Activated T-cell treated with anti-CD3 and anti-CD28 coated beads, Interleukin-2, amount 50 U/mL, for 4 hours (primary cell): ENCODE measurements around the gene NR5A1. TPM values are rescaled to one million over a fixed set of nuclear protein-coding genes. Genes with fewer than 3 reads are reported as not detected.

ENCODE experiments used
- ATAC-seq, 2 donors: fragments of 200-7000 bp; cut with Tn5 transposase; one replicate each; pipeline ENCODE4 v1.10.0; 2021
- DNase-seq: peaks from one replicate; pipeline ENCODE4 v3.0.0-alpha.2; 2020
- H3K27me3 Mint-ChIP-seq: one replicate; pipeline ENCODE4 v1.8.0; 2021; ENCODE audit warnings: low read depth, mixed read lengths
- H3K36me3 Mint-ChIP-seq: one replicate; pipeline ENCODE4 v1.8.0; 2022; ENCODE audit warnings: mixed read lengths; ENCODE audit not compliant: insufficient read depth
- H3K4me1 Mint-ChIP-seq: one replicate; pipeline ENCODE4 v1.8.0; 2021; ENCODE audit warnings: low read depth, mixed read lengths
- H3K4me3 Mint-ChIP-seq: one replicate; pipeline ENCODE4 v1.8.0; 2021; ENCODE audit warnings: mild to moderate bottlenecking, moderate library complexity, mixed read lengths
- H3K9me3 Mint-ChIP-seq: one replicate; pipeline ENCODE4 v1.8.0; 2021; ENCODE audit warnings: mixed read lengths
- total RNA-seq, 3 donors: library from RNA; stranded (reverse); gene quantifications; one replicate each; pipeline ENCODE4 v1.2.1, GENCODE V29; 2021

NR5A1 gene
- total RNA-seq = under 1 TPM; 0.08 to 0.16 (median 0.15) TPM

DNA sequence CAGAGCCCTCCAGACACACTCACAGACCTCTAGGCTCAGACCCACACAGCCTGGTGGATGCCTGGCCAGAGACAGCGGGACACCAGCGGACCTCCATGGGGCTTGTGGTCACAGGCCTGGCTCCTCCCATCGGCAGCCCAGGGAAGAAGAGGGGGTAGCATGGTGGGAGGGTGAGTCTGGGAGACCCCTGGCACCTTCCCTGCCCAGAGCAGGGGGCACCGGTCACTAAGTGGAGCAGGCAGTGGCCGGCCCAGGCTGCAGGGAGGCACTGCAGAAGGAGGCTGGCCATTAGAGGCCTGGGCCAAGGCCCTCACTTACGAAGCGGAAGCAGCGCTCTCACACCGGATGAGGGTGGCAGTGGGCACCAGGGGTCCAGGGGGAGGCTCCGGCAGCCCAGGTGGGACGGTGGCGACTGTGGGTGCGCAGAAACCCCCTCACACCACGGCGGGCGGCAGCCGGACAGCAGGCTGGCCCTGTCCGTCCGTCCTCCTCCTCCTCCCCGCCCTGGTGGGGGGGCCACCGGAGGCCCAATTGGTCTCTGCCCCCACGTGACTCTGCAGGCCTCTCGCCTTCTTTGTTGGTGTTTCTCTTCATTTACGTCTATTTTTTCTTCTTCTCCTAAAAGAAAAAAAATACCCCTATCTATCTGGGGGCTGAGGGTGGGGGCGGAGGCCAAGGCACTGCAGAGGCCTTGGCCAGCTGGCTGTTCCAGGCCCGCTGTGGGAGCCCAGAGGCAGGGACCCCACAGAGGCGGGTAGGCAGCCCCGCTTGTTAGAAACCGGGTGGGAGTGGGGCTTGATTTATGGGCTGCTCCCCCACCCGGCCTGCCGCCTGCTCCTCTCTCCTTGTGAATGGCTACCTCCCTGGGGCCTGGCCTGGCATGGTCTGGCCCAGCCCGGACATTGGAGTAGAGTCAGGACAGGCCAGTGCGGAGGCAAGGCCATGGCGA, at the start of gene NR5A1:
NR5A1 (minus strand) TSS at position 469 of the 949 bp plus-strand sequence. CDS start 4,004 bp downstream, outside the sequence.
- H3K9me3 Mint-ChIP-seq = no peaks in the 10 kb centered on the region
- H3K36me3 Mint-ChIP-seq = no peaks in the 10 kb centered on the region
- ATAC-seq (no peak), DNase-seq (no peak)
- H3K27me3 Mint-ChIP-seq = peaks cover 37% of the 10 kb centered on the region
- H3K4me1 Mint-ChIP-seq = peaks cover 5% of the 10 kb centered on the region
- no peak within 1 kb of the TSS for H3K4me3 Mint-ChIP-seq

DNA sequence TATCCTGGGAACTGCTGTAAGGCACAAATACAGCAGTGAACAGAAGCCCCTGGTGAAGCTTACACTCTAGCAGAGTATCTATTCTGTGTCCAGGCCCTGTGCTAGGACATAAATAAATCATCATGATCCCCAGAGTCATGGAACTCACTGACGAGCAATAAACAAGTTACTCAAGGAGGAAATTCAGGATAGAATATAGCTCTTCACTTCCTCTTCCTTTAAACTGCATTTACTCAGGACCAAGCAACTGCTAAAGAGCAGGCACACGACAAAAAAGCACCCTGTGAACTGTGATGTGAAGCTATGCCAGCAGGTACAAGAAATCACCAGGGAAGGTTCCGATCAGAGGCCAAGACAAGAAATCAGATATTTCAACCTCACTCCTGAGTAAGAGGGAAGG, 47.8 kb upstream of the NR5A1 start:
- Mint-ChIP-seq H3K27me3 (peaks cover 8% of the 10 kb centered on the region), H3K9me3 (no peaks in the 10 kb centered on the region), H3K4me3 (no peak overlapping the region), H3K4me1 (no peaks in the 10 kb centered on the region), H3K36me3 (no peaks in the 10 kb centered on the region)
- ATAC-seq (no peak), DNase-seq (no peak)

DNA sequence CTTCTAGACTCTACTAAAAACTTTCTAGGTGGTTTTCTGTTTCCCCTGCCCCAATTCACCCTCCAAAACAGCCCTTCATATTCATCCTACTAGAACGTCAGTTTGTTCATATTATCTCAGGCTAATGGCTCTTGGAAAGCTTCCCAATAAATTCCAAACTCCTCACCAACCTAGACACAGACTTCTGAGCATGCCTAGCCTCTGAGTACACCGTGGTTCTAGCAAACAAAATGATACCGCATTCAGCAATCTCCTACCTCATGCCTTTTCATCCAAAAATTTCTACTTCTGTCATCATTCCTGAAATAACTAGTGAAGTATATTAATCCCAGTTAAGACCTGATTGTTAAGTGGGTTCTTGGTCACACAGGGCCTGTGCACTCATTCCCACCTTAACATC, 46.5 kb upstream of the NR5A1 start:
- H3K4me3 Mint-ChIP-seq = no peak overlapping the region
- DNase-seq (no peak), ATAC-seq (no peak)
- no peaks in the 10 kb centered on the region for H3K36me3 Mint-ChIP-seq
- H3K27me3 Mint-ChIP-seq = peaks cover 7% of the 10 kb centered on the region
- H3K9me3 Mint-ChIP-seq = no peaks in the 10 kb centered on the region
- H3K4me1 Mint-ChIP-seq = peaks cover 5% of the 10 kb centered on the region

DNA sequence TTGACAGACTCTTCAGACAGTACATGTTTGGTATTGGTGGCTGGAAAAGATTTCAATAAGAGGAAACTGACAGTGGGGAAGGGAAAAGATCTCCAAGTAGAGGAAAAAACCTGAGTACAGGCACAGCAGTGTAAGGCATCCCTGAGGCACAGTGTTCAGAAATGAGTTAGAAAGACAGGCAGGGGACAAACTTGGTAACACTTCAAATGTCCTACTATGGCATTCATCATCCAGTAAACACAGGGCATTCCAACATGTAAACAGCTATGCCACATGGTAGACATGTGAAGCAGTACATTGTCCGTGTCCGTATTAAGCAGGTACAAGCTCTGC, 45.0 kb upstream of the NR5A1 start:
- ATAC-seq (no peak), DNase-seq (no peak)
- peaks cover 8% of the 10 kb centered on the region for H3K4me1 Mint-ChIP-seq
- H3K27me3 Mint-ChIP-seq = peaks cover 7% of the 10 kb centered on the region
- no peaks in the 10 kb centered on the region for H3K36me3 Mint-ChIP-seq
- H3K4me3 Mint-ChIP-seq = no peak overlapping the region
- no peaks in the 10 kb centered on the region for H3K9me3 Mint-ChIP-seq

DNA sequence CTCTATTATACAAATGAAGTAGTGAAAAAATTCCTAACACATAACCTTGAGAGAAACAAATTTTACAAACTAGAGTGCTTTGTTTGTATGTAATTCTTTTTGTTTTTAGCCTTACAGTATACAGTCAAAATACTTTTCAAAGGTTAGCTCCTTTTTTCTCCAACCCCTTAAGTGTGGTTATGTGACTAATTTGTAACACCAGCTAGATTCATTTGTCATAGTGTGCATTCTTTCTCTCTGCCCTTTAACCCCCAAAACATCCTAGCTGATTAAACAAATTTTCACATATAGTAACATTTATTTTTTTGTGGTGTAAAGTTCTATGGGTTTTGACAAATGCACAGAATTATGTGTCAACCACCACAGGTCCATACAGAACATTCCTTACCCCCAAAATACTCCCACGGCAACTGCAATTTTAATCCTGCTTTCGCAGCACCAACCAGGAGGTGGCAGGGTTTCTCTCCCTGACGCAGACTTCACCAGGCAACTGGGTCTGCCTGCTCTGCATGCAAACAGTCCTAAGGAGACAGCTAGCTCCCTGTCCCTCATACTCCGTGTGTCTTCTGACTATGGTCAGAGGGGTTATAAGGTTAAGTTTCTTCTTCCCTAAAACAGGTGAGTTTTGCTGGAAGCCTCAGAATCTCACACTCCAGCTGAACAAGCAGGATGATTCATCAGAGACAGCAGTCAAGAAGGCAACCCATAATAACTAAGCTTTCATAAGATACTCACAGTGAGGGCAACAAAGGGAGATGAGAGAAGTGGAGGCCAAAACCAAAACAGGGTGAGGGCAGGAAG, 44.5 kb upstream of the NR5A1 start:
- peaks cover 7% of the 10 kb centered on the region for H3K27me3 Mint-ChIP-seq
- ATAC-seq (peak; percentile 80 to 85), DNase-seq (no peak)
- no peaks in the 10 kb centered on the region for H3K9me3 Mint-ChIP-seq
- H3K4me1 Mint-ChIP-seq = peaks cover 8% of the 10 kb centered on the region
- no peaks in the 10 kb centered on the region for H3K36me3 Mint-ChIP-seq
- H3K4me3 Mint-ChIP-seq = no peak overlapping the region

DNA sequence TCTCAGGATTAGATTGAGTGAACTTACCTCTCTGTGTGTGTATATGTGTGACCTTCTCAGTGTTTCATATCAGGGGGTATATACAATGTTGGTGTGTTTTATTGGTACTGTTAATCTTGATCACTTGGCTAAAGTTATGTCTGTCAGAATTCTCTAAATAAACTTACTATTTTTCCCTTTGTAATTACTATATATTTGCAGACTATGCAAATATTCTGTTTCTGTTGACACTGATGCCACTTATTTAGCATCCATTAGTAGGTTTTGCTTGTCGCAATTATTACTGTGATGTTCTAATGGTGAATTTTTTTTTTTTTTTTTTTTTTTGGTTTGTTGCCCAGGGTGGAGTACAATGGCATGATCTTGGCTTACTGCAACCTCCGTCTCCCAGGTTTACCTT, 42.9 kb upstream of the NR5A1 start:
- peaks cover 8% of the 10 kb centered on the region for H3K4me1 Mint-ChIP-seq
- H3K36me3 Mint-ChIP-seq = no peaks in the 10 kb centered on the region
- DNase-seq = no peak
- H3K9me3 Mint-ChIP-seq = no peaks in the 10 kb centered on the region
- H3K4me3 Mint-ChIP-seq = no peak overlapping the region
- peaks cover 2% of the 10 kb centered on the region for H3K27me3 Mint-ChIP-seq
- ATAC-seq = no peak

DNA sequence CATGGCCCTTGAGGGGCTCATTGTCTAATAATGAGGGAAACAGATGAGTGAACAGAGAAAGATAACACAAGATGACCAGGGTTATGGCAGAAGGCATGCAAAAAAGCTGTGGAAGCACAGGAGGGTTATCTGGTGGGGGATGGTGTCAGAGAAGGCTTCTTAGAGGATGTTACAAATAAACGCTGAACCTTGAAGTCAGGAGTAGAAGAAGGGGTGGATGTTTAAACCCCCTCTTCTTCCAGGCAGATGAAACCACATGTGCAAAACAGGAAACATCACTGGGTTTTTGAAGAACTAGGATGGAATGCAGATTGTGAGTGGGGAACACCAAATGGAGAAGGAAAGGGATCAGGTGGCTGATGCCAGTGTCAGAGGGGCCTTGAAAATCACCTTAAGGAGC, 41.8 kb upstream of the NR5A1 start:
- ATAC-seq (no peak), DNase-seq (no peak)
- H3K4me1 Mint-ChIP-seq = peaks cover 8% of the 10 kb centered on the region
- H3K36me3 Mint-ChIP-seq = no peaks in the 10 kb centered on the region
- H3K4me3 Mint-ChIP-seq = no peak overlapping the region
- H3K9me3 Mint-ChIP-seq = no peaks in the 10 kb centered on the region
- peaks cover 2% of the 10 kb centered on the region for H3K27me3 Mint-ChIP-seq

DNA sequence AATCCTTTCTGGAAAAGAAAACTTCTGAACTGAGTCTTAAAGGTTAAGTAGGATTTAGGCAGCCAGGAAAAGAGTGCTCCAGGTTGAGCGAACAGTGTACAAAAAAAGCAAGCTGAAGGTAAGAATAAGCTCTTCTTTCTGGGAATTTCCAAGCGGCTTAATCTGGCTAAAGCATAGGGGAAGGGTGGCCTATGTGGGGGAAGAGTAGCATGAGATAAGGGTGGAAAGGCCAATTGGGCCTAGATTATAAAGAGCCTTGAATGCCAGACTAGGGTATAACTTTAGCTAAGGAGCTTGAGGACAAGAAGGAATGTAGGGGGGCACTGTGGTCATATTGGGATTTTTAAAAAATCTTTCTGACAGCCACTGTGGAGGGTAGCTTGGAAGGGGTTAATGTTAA, 37.3 kb upstream of the NR5A1 start:
- Mint-ChIP-seq H3K9me3 (no peaks in the 10 kb centered on the region), H3K4me3 (no peak overlapping the region), H3K4me1 (peaks cover 8% of the 10 kb centered on the region), H3K27me3 (peaks cover 6% of the 10 kb centered on the region), H3K36me3 (no peaks in the 10 kb centered on the region)
- DNase-seq (no peak), ATAC-seq (no peak)

DNA sequence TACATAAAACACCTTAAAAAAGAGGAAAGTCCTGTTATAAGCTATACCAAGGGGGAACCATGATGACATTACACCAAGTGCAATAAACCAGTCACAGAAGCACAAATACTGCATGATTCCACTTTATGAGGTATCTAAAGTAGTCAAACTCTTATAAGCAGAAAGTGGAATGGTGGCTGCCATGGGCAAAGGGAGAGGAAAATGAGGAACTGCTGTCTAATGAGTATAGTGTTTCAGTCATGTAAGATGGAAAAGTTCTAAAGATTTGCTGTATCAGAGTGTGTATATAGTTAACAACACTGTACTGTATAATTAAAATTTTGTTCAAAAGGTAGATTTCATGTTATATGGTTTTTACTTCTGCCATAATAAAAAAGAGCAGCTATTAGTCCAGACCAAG, 34.6 kb upstream of the NR5A1 start:
- no peaks in the 10 kb centered on the region for H3K36me3 Mint-ChIP-seq

DNA sequence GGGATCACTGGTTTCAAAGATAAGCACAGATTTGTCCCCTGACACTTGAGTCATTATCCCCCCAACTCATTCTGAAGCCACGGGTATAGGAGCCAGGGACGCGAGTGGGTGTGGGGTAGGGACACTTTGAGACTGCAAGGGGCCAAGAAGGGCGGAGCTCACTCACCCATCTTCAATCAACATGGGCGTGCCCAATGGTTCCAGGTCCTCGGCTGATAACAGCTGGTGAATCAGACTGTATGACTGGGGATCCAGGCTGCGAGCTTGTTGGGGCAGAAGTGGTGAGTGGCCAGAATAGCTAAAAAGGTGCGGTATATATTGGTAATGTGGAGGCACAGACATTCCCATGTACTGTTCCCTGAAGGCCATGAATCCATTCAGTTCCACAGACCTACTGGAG, 30.7 kb upstream of the NR5A1 start:
- Mint-ChIP-seq H3K9me3 (no peaks in the 10 kb centered on the region), H3K4me1 (no peaks in the 10 kb centered on the region), H3K4me3 (no peak overlapping the region), H3K36me3 (no peaks in the 10 kb centered on the region), H3K27me3 (peaks cover 10% of the 10 kb centered on the region)
- no peak for DNase-seq
- ATAC-seq = no peak

More for the DNA sequence above, 34.6 kb upstream of the NR5A1 start:
- Mint-ChIP-seq H3K4me1 (no peaks in the 10 kb centered on the region), H3K4me3 (no peak overlapping the region), H3K27me3 (peaks cover 6% of the 10 kb centered on the region), H3K9me3 (no peaks in the 10 kb centered on the region)
- no peak for DNase-seq
- ATAC-seq = no peak

DNA sequence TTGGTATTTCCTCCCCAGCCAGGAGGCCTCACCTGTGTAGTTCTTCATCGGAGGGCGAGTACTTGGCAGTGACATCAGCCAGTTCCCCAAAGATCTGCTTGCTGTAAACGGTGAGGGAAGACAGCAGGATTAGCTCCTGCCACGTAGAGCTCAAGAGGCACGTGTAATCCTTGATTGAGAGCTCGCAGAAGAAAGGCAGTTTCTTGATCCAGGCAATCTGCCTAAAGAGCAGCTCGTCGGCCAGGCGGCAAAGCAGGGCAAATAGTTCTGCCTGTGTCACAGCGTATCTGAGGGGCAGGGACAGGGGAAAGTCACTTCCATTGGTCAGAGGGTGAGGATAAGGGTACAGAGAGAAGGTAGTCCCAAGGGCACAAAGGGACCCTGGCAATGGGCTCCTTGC, 28.6 kb upstream of the NR5A1 start:
- no peaks in the 10 kb centered on the region for H3K4me1 Mint-ChIP-seq
- no peaks in the 10 kb centered on the region for H3K9me3 Mint-ChIP-seq
- H3K27me3 Mint-ChIP-seq = peaks cover 10% of the 10 kb centered on the region
- ATAC-seq = no peak
- no peak for DNase-seq
- no peaks in the 10 kb centered on the region for H3K36me3 Mint-ChIP-seq
- no peak overlapping the region for H3K4me3 Mint-ChIP-seq

DNA sequence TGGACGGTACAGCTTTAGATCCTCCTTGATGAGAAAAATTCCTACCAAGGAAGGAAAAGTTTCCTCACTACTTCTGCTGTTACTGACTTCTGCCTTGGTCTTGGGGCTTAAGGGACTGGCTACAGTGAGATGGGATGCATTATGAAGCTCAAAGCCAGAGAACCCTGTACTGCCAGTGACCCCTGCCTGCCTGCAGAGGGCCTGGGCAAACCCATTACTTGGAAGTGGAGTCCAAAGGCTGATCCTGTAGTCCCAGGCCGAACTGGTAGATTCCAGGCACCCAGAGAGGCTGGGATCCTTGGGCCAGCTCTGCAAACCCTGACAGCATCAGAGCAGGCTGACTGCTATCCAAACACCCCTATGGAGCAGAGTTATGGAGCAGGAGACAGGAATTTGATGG, 25.7 kb upstream of the NR5A1 start:
- no peak overlapping the region for H3K4me3 Mint-ChIP-seq

DNA sequence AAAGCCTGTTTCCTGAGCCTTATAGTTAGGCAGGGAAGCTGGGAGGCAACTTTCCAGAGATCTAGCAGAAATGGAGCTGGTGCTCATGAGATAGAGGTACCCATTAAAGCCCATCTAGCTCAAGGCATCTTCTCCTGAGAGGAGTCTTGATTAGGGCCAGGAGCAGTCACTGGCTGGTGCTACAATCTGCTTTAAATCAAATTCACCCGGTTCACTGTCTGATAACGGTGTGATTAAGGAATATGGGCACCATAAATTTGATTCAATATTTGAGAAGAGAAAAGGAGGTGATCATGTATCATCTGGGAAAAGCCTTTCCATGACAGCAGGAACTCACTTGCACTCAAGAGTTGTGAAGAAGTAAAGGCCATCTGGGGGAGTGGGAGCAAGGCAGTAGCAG, 23.9 kb upstream of the NR5A1 start:
- Mint-ChIP-seq H3K4me1 (no peaks in the 10 kb centered on the region), H3K27me3 (peaks cover 4% of the 10 kb centered on the region), H3K4me3 (no peak overlapping the region), H3K36me3 (no peaks in the 10 kb centered on the region), H3K9me3 (no peaks in the 10 kb centered on the region)
- ATAC-seq = no peak
- DNase-seq = no peak

More for the DNA sequence above, 25.7 kb upstream of the NR5A1 start:
- H3K9me3 Mint-ChIP-seq = no peaks in the 10 kb centered on the region
- DNase-seq (no peak), ATAC-seq (no peak)
- H3K36me3 Mint-ChIP-seq = no peaks in the 10 kb centered on the region
- H3K27me3 Mint-ChIP-seq = peaks cover 4% of the 10 kb centered on the region
- no peaks in the 10 kb centered on the region for H3K4me1 Mint-ChIP-seq

DNA sequence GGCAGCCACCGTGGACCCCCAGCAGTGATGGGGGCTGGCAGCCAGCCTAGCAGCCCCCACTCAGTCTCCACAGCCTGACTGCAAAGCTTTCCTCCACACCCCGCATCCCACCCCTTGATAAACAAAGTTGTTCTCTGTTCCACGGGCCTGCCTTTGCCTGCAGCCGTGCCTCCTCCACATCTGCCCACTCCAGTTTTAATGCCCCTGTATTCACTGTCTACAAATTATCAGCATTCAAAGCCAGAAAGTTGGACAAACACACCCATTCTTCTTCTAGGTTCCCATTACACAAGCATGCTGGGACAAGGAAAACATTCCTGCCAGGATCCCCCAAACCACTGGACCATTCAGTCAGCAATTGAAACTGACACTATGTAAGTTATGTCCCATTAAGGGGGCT, 23.0 kb upstream of the NR5A1 start:
- ATAC-seq = no peak
- Mint-ChIP-seq H3K9me3 (no peaks in the 10 kb centered on the region), H3K27me3 (no peaks in the 10 kb centered on the region), H3K4me3 (no peak overlapping the region), H3K36me3 (no peaks in the 10 kb centered on the region), H3K4me1 (no peaks in the 10 kb centered on the region)
- no peak for DNase-seq

DNA sequence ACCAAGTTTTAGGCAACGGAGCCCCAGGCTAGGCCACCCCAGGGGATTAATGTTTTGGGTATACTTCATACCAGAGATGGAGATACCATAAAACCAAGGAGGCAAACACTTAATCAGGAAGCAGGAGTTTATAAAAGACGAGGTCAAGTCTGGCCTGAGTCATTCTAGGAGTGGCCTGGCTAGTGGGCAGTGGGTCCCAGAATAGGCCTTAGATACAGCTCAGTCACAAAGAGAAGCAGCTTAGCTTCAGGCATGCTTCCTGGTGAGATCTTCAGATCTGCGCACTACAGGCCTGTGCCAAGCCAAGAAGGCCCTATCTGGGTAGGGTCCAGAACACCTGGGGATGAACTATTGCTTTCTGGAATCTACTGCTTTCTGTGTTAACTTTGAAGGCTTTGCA, 20.6 kb upstream of the NR5A1 start:
- no peaks in the 10 kb centered on the region for H3K9me3 Mint-ChIP-seq
- no peaks in the 10 kb centered on the region for H3K36me3 Mint-ChIP-seq
- DNase-seq (no peak), ATAC-seq (no peak)
- H3K4me3 Mint-ChIP-seq = no peak overlapping the region
- H3K4me1 Mint-ChIP-seq = no peaks in the 10 kb centered on the region
- H3K27me3 Mint-ChIP-seq = no peaks in the 10 kb centered on the region
